Measurements from ENCODE around the gene EFL1.

- TF ChIP-seq CTCF (conservative IDR thresholded peaks at IDR 0.05): no peak
- TF ChIP-seq EZH2 (IDR thresholded peaks at IDR 0.05; ENCODE audit: low read depth): no peak
These were observed 44.5 kb upstream of the EFL1 start for GRCh38 chr15:82306791-82307713.
